Esophagus squamous epithelium (tissue), 4 donors: ENCODE measurements around the gene DUSP28.

ENCODE experiments used
- CTCF ChIP-seq, 6 experiments: fragments of 450-650 bp in 4 of 6; fragments of 200-600 bp in 2 of 6; sonication (generic) in 2 of 6; IDR thresholded peaks; one replicate each; pipeline ENCODE4 v1.5.1; 2016 to 2019; ENCODE audit warnings: antibody characterized with exemption in 6 of 6, mild to moderate bottlenecking in 4 of 6, moderate library complexity in 4 of 6
- POLR2A ChIP-seq, 4 donors: fragments of 450-650 bp; IDR thresholded peaks; one replicate each; pipeline ENCODE4 v1.6.1; 2017; ENCODE audit warnings: antibody characterized with exemption in 4 of 4, mild to moderate bottlenecking in 4 of 4, moderate library complexity in 3 of 4

- TF ChIP-seq CTCF (IDR thresholded peaks at IDR 0.05) (no peak), POLR2A (IDR thresholded peaks at IDR 0.05) (no peak)
Observed at GRCh38 chr2:240590681-240591111, 30.5 kb downstream of the DUSP28 start.
